Measurements from ENCODE around the gene ZNF549. TPM values are rescaled to one million over a fixed set of nuclear protein-coding genes. Genes with fewer than 3 reads are reported as not detected.

The ZNF549 gene
- total RNA-seq, 4 donors from 2014 or later, result 2.4 to 6.6 (median 4.9) TPM

GRCh38 chr19:57572415-57572947 lies 45.3 kb downstream of the ZNF549 start:
- no peak for DNase-seq (ENCODE audit: low spot score)
- no peak for TF ChIP-seq CTCF (IDR thresholded peaks at IDR 0.05)
- ATAC-seq (ENCODE audit: low FRiP score), result no peak

- ATAC-seq (ENCODE audit: low FRiP score) (no peak), DNase-seq (ENCODE audit: low spot score) (no peak)
- TF ChIP-seq CTCF (IDR thresholded peaks at IDR 0.05), result no peak
Observed at GRCh38 chr19:57576661-57577060, 49.5 kb downstream of the ZNF549 start.

- TF ChIP-seq CTCF (IDR thresholded peaks at IDR 0.05), result no peak
- ATAC-seq (ENCODE audit: low FRiP score) (peak; percentile 99), DNase-seq (ENCODE audit: low spot score) (peak; percentile 92)
Observed at GRCh38 chr19:57578487-57579205, 51.5 kb downstream of the ZNF549 start, which contains the start of gene ZNF416. ZNF416 (minus strand) TSS chr19:57578911; CDS start chr19:57578704, 207 bp downstream.

- ATAC-seq (ENCODE audit: low FRiP score), result no peak
- no peak for TF ChIP-seq CTCF (IDR thresholded peaks at IDR 0.05)
- DNase-seq (ENCODE audit: low spot score), result no peak
Observed at GRCh38 chr19:57583104-57583520, 56.0 kb downstream of the ZNF549 start.

GRCh38 chr19:57583521-57584416 lies 56.6 kb downstream of the ZNF549 start, which contains the start of gene ZIK1:
ZIK1 (plus strand) TSS chr19:57584145; CDS start chr19:57584357, 212 bp downstream.
- ATAC-seq (ENCODE audit: low FRiP score), result peak; percentile 63
- TF ChIP-seq CTCF (IDR thresholded peaks at IDR 0.05), result no peak
- peak; percentile 69 for DNase-seq (ENCODE audit: low spot score)

GRCh38 chr19:57587529-57587928 lies 60.4 kb downstream of the ZNF549 start:
- ATAC-seq (ENCODE audit: low FRiP score), result no peak
- no peak for DNase-seq (ENCODE audit: low spot score)

More at GRCh38 chr19:57587529-57587928, 60.4 kb downstream of the ZNF549 start:
- no peak for TF ChIP-seq CTCF (IDR thresholded peaks at IDR 0.05)
